GM21360 (cell line): ENCODE measurements around the gene MYO1C.
A peak's percentile ranks its signal among the peaks of the same experiment; 100 is the strongest.
"Not testable (repeated sequence)": the region's sequence is repeated elsewhere in the genome, so short reads cannot be mapped to it uniquely, and the experiment has no call there.

Source experiments
- ATAC-seq: cut with Tn5 transposase; IDR thresholded peaks from one replicate; pipeline ENCODE4 v1.9.1; 2021; ENCODE audit warnings: mild to moderate bottlenecking, moderate library complexity; ENCODE audit not compliant: unreplicated experiment

The MYO1C gene

DNA sequence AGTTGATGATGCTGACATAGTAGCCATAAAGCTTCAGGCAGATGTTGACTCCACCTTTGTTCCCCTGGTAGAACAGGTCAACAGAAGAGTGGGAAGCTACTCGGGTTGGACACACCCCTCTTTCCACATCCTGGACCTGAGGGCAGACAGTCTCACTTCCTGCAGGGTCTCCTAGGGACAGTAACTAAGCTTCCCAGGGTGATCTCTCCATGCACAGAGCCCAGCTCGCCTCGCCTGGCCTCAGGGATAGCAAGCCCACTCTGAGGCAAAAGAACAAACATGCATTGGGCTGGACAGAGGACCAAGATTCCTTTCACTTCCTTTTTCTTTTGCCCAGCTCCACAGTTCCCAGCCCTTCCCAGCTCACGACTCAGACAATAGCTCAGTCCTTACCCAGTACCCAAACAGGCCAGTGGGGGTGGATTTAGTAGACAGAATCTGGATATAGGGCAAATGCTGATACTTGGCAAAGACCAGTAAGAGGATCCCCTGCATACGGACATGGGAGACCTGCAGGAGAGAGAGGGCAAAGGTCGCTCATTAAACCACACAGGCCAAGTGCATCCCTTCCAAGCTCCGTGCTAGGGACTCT, 16.9 kb upstream of the MYO1C start:
- ATAC-seq, result no peak

DNA sequence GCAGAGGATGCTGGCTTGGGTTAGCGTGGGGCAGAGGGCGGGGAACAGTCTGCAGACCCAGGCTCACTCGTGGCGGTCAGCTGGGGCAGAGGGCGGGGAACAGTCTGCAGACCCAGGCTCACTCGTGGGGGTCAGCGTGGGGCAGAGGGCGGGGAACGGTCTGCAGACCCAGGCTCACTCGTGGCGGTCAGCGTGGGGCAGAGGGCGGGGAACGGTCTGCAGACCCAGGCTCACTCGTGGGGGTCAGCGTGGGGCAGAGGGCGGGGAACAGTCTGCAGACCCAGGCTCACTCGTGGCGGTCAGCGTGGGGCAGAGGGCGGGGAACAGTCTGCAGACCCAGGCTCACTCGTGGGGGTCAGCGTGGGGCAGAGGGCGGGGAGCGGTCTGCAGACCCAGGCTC, 16.2 kb upstream of the MYO1C start:
- ATAC-seq, result not testable (repeated sequence)

DNA sequence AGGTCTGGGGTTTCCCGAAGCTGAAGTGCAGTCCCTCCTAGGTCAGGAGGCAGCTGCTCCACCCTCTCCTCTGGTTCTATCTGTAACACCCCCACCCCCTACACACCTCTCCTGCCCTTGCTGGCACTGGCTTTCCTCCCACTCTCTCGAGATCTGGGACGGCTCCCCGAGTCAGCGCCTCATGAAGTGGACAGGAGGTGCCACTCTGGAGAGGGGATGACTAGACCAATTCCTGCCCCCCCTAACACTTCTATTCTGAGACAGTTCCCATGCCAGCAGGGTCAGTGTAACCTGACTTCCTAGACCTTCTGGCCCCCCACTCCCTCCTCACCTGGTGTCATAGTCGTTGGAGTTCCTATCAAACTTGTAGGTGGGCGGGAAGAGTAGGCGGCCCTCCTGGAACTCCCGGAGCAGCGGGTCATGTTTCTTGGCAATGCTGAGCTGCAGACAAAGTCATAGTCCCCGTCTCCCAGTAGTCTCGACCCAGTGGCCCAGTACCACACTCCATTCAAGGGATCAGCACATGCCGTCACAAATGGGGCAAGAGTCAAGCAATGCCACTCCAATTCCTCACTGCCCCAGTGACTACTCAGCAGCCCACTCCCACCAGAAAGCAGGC, 14.3 kb upstream of the MYO1C start:
- no peak for ATAC-seq

- ATAC-seq, result no peak
Observed at GRCh38 chr17:1505586-1505985, 13.1 kb upstream of the MYO1C start.

DNA sequence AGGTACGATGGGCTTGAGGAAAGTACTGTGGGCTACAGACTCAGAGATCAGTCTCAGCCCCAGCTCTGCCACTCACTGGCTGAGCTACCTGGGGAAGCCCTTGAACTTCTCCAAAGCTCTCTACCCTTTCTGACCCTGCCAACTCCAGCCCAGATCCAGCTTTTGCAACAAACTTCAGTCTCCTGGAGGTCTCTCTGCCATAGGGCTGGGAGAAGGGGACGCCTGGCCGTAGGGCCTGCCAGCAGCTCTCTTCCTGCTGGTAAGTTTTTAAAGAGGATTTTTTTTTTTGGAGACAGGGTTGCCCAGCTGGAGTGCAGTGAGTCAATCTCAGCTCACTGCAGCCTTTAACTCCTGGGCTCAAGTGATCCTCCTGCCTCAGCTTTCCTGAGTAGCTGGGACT, 12.4 kb upstream of the MYO1C start:
- ATAC-seq, result no peak

DNA sequence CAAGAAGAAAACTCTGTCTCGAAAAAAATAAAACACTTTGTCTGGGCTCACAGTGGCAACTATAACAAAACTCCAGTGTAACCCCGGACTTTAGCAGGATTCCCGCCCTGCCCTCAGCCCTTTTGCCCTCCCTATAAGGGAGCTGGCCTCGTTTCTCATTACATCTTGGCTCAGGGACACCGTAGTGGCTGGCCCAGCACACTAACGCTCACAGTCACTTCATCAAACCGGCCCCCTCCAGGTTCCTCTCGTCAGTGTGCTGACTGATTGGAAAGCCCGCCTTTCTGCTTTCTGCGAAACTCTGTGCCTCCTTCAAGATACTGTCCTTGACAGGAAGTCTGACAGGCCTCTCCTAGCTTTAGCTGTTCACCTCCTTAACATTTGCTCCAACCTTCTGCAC, 11.2 kb upstream of the MYO1C start:
- no peak for ATAC-seq

- no peak for ATAC-seq
Observed at GRCh38 chr17:1498869-1499268, 6.4 kb upstream of the MYO1C start.

GRCh38 chr17:1498233-1498632, 5.7 kb upstream of the MYO1C start:
- ATAC-seq, result no peak

- ATAC-seq, result no peak
Observed at GRCh38 chr17:1497831-1498230, 5.3 kb upstream of the MYO1C start.

- no peak for ATAC-seq
Observed at GRCh38 chr17:1496869-1497268, 4.4 kb upstream of the MYO1C start.

DNA sequence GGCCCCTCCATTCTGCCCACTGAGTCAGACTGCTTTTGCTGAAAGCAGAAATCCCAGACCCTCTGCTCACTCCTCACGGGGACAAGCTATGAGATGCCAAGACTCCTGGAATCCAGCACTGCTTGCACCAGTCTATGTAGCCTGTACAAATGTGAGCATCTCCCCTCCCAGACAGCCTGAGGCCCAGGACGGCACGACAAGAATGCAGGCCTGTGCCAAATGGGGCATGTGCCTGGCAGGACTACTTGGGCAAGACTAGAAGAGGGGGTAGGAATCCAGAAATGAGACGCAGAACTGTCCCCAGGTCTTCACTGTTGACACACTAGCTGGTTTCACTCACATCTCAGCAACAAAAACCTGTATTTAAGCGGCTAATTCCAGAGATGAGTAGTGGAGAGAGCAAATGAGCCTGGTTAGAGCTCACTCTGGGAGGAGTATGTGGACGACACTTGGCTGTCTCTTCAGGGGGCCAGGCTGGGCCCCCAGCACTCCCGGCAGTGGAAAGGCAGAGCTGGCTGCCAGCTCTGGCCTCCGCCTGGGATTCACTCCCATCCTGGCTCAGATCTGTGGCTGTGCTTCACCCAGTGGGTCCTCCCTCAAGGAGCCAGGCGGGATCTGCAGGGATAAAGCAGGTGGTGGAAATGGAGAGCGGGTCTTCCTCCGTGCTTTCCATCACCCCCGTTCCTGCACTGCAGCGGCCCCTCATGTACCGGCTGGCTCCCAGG, 2.9 kb upstream of the MYO1C start:
- ATAC-seq, result no peak

DNA sequence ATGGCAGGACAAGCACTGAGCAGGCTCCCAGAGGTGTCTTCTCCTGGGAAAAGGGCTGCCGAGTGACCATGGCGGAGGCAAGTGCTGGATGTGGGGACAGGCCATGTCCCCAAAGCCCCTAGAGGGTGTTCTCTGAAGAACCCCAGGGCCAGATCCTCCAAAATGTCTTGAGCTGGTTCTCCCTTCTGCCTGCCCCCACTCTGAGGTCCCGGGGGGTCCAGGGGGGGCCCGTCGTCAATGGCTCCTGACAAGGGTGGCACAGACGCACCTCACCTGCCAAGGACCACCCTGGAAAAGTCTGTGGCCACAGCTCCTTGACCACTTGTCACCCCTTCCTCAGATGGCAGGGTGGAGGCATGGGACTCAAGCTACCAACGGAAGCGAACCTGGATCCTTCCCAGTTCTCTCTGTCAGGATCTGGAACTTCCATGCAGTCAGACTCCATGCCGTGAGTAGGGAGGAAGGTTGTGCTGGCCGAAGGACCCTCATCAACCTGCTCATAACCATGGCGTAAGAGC, 2.3 kb upstream of the MYO1C start:
- ATAC-seq, result no peak

DNA sequence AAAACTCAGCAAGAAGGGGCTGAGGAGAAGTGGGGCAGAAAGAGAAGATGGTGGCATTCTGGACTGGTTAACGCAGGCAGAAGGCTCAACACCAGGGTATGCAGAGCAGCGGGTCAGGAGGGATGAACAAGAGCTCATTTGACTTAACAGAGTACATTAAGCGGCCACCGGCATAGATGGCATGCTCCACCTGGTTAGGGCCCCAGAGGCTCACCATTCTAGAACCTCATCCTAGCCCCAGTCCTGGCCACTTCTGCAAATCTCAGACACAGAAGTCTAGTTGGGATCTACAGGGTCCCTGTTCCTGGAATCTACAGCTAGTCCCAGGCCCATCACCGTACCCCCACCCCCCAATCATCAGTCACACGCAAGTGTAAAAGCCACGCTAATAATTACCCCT, 1.7 kb upstream of the MYO1C start:
- ATAC-seq, result no peak

GRCh38 chr17:1493291-1493980, 950 bp upstream of the MYO1C start:
- ATAC-seq, result no peak

DNA sequence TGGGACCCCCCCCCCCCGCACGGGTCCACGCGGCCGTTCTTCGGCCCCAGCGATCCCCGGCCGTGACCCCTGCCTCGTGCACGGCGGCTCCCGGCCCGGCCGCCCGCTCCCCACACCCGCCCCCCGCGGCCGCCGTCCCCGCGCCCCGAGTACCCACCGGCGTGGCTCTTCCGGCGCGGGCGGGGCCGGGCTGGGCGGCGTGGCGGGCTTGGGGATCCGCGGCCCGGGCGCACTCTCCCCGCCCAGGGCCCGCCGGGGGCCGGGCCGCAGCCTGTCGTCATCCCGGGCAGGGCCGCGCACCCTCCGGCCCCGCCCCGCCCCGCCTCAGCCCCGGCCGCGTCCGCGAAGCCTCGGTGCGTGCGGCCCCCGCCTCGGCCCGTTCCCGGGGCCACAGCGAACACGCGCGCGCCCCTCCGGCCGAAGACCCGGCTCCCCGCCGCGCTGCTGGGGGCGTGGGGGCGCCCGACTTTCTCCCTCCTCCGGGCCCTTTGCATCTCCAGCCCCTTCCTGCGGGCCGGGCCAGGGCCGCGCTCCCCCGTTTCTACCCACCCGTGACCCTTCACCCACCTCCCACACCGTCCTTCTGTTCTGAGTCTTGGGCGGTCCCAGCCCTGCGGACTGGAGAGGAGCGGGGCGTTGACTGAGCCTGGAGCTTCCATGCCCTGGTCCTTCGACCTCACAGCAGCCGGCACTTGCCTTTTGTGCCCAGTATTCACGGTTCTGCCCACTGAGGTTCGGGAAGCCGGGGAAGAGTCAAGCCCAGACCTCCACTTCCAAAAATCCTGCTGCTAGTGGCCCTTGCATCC, 840 bp downstream of the MYO1C start:
- ATAC-seq, result no peak

- no peak for ATAC-seq
Observed at GRCh38 chr17:1490643-1491442, 1.6 kb downstream of the MYO1C start.

DNA sequence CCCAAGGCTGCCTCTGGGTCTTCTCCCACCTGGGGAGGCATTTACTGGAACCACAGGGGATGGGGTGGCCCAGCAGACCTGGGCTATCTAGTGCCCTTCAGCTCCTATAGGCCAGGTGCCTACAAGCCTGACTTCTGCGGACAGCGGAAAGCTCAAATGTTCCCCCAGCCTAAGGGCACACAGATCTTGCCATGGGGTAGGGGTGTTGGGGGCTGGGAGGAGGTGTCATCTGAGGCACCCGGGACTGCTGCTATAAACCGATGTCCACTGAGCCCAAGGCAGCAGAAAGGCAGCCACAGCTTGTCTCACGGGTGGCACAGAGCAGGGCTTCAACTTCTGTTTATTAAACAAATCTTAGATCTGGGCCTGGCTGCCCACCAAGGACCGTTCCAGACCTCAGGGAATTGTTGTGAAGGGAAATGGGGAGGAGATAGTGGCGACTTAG, 3.6 kb downstream of the MYO1C start:
- ATAC-seq, result no peak

DNA sequence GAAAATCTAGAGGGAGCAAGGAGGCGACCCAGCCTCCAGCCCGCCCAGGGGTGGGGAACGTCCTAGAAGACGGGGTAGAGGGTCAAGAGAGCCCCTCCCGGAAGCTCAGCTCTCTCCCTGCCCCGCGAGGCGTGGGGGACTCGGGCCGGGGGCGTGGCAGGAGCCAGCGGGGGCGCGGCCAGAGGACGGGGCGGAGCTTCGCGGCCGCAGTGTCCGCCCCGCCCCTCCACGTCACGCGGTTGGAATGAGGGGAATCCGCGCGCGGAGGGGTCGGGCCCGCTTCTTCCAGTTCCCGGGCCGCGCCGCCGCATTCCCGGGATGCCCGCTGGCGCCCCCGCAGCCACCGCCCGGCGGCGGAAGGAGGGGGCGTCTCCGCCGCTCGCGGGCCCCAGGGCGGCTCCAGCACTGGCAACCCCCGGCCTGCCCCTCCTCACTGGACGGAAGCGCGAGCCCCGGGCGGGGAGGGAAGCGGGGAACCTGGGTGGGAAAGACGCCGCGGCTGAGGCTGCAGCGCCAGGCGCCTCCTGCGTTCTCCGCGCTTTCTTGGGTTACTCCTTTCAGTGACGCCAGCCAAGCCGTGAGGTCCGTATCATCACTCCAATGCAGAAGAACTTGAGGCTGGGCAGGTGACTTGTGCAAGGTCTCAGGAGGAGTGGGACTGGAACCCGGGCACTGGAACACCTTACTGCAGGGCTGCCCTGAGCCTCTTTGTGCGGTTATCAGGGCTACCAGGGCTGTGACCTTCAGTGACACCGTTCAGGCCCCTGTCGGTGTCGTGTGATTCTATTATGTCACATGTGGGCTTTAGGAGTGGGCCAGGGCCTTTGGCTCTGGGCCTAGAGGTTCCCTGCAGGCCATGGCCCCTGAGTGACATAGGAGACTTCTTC, 4.3 kb downstream of the MYO1C start:
- peak; percentile 34 for ATAC-seq
